Transverse colon (tissue), 4 donors: ENCODE measurements around the gene GPR152. TPM values are rescaled to one million over a fixed set of nuclear protein-coding genes. Genes with fewer than 3 reads are reported as not detected.

Experiments
- DNase-seq: peaks from one replicate; pipeline ENCODE4 v3.0.0-alpha.2; 2019
- H3K27ac ChIP-seq, 4 donors: fragments of 200-600 bp; sonication (generic); 2 replicates each; pipeline ENCODE4 v1.5.1; 2016 to 2018; ENCODE audit warnings: inconsistent platforms in 4 of 4
- H3K27me3 ChIP-seq: fragments of 200-600 bp; sonication (generic); 2 replicates; pipeline ENCODE4 v1.5.1; 2017; ENCODE audit warnings: inconsistent platforms
- H3K36me3 ChIP-seq, 4 donors: fragments of 200-600 bp; sonication (generic); 2 replicates each; pipeline ENCODE4 v1.5.1; 2017 to 2019; ENCODE audit warnings: inconsistent platforms in 4 of 4
- H3K4me1 ChIP-seq, 4 donors: fragments of 200-600 bp; sonication (generic); 2 replicates each; pipeline ENCODE4 v1.5.1; 2017 to 2020; ENCODE audit warnings: inconsistent platforms in 4 of 4
- H3K4me3 ChIP-seq, 4 donors: fragments of 200-600 bp; sonication (generic); 1 replicate in 1 of 4; 2 replicates in 3 of 4; pipeline versions ENCODE4 v1.5.1 to v1.6.1; 2017 to 2019; ENCODE audit warnings: inconsistent platforms in 4 of 4
- H3K9me3 ChIP-seq, 2 donors: fragments of 200-600 bp; sonication (generic); 2 replicates each; pipeline ENCODE4 v1.5.1; 2017 to 2019; ENCODE audit warnings: inconsistent platforms in 2 of 2
- EP300 ChIP-seq: sonication (generic); formaldehyde crosslinking; IDR thresholded peaks from one replicate; pipeline ENCODE4 v1.6.1; 2017; ENCODE audit warnings: antibody characterized with exemption, low read depth
- POLR2A ChIP-seq: fragments of 450-650 bp; IDR thresholded peaks from one replicate; pipeline ENCODE4 v1.6.1; 2016; ENCODE audit warnings: antibody characterized with exemption, mild to moderate bottlenecking, moderate library complexity
- POLR2AphosphoS5 ChIP-seq, 3 donors: sonication (generic); formaldehyde crosslinking; IDR thresholded peaks; one replicate each; pipeline ENCODE4 v1.6.1; 2016; ENCODE audit warnings: antibody characterized with exemption in 3 of 3
- WGBS, 2 donors: methylation state at CpG; one replicate each; pipeline ENCODE4 v1.1.5; 2018; ENCODE audit warnings: low coverage in 1 of 2; 5-methylcytosine and 5-hydroxymethylcytosine counted together
- in situ Hi-C, 4 donors: fragments of 200-750 bp; cut with MboI; loops; one replicate each; pipeline versions ENCODE4 v1.15.0 to v1.15.1; 2017; ENCODE audit warnings: low sequenced_read_pairs in 3 of 4, low pct_ligation_motif_present in 1 of 4, low pct_unique_long_range_greater_than_20kb in 1 of 4
- intact Hi-C: fragments of 100-400 bp; cut with DNase I; formaldehyde crosslinking; loops from one replicate; pipeline ENCODE4 v1.15.1; 2023; ENCODE audit warnings: low total_unique reads
- total RNA-seq, 4 donors: library from RNA; depleted of rRNA; stranded (reverse); fragments of >200 nt; gene quantifications; one replicate each; pipeline ENCODE4 v1.1.0, GENCODE V29; 2016
- TF ChIP-seq, protein P1 (sequence below), 5 experiments: fragments of 200-600 bp in 3 of 5; fragments of 450-650 bp in 2 of 5; sonication (generic) in 3 of 5; IDR thresholded peaks; 1 replicate in 2 of 5; 2 replicates in 3 of 5; pipeline ENCODE4 v1.5.1; 2016 to 2017; ENCODE audit warnings: antibody characterized with exemption in 5 of 5, inconsistent platforms in 3 of 5, mild to moderate bottlenecking in 2 of 5, moderate library complexity in 1 of 5

The GPR152 gene
- total RNA-seq, 4 donors from 2014 or later: not detected

DNA sequence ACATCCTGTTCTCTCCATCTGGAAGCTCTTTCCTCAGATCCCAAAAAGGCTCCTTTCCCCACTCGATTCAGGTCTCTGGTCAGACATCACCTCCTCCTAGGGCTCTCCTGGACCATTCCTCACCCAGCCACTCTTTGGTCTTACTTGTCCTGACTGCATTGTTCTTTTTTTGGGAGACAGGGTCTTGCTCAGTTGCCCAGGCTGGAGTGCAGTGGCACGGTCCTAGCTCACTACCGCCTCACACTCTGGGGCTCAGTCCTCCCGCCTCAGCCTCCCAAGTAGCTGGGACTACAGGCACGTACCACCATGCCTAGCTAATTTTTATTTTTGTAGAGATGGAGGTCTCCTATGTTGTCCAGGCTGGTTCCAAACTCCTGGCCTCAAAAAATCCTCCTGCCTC lies 7.0 kb downstream of the GPR152 start:
- in situ Hi-C loops: no loop called here
- TF ChIP-seq EP300: no peak
- TF ChIP-seq POLR2AphosphoS5 (IDR thresholded peaks at IDR 0.05): no peak
- TF ChIP-seq, protein P1, sequence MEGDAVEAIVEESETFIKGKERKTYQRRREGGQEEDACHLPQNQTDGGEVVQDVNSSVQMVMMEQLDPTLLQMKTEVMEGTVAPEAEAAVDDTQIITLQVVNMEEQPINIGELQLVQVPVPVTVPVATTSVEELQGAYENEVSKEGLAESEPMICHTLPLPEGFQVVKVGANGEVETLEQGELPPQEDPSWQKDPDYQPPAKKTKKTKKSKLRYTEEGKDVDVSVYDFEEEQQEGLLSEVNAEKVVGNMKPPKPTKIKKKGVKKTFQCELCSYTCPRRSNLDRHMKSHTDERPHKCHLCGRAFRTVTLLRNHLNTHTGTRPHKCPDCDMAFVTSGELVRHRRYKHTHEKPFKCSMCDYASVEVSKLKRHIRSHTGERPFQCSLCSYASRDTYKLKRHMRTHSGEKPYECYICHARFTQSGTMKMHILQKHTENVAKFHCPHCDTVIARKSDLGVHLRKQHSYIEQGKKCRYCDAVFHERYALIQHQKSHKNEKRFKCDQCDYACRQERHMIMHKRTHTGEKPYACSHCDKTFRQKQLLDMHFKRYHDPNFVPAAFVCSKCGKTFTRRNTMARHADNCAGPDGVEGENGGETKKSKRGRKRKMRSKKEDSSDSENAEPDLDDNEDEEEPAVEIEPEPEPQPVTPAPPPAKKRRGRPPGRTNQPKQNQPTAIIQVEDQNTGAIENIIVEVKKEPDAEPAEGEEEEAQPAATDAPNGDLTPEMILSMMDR (IDR thresholded peaks at IDR 0.05): no peak
- no peak for TF ChIP-seq POLR2A
- Histone ChIP-seq H3K9me3 (no peaks in the 10 kb centered on the region), H3K27ac (no peak overlapping the region), H3K4me3 (no peak overlapping the region), H3K27me3 (no peaks in the 10 kb centered on the region), H3K4me1 (peaks cover 8 to 37% (median 22%) of the 10 kb centered on the region in 4 donors), H3K36me3 (no peaks in the 10 kb centered on the region)
- 82 to 90% methylated on average over 2 to 5 of the region's 5 CpGs for WGBS, 2 donors
- DNase-seq: no peak
- intact Hi-C loops: no loop called here

DNA sequence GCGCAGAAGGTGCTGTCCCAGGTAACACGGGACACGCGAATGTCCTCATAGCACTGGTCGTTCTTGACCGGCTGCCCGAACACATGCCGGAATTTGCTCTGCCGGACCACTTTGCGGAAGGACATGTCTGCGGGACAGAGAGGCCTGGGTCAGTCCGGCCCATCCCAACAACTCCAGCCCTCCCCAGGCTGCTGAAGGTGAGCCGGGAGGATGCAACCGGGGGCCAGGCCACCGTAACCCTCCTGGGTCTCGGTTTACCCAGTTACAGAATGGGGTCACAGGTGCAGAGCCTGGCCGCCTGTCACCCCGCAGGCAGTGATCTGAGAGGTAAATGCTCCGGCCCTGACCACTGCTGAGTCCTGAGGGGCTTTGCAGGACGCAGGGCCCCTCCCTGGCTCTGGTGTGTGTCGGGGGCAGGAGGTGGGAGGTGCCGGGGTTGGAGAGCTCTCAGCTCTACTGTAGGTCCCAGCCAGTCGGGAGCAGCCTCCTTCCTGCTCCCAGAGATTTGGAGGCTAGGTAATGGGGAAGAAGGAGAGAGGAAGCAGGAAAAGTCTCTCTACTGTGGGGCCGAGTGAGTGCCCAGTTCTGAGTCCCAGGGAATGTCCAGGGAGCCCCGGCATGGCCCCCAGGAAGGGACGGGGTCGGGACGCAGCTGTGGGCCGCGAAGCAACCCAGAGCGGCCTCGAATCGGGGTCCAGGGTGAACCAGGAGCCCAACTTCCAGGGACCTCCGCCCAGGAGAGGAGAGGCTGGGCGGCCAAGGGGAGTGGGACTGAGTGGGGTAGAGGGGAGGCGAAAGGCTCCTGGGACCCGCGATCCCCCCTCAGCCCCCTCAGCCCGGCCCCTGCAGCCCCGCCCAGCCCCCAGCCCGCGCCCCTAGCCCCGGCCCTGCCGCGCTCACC lies 9.8 kb downstream of the GPR152 start:
- H3K9me3 ChIP-seq: no peaks in the 10 kb centered on the region
- no peaks in the 10 kb centered on the region for H3K27me3 ChIP-seq
- peak overlapping the region; percentile 94 to 99 (median 97) for H3K27ac ChIP-seq
- H3K36me3 ChIP-seq: no peaks in the 10 kb centered on the region
- no peak for TF ChIP-seq EP300
- TF ChIP-seq, protein P1 (IDR thresholded peaks at IDR 0.05): no peak
- TF ChIP-seq POLR2A: no peak
- TF ChIP-seq POLR2AphosphoS5 (IDR thresholded peaks at IDR 0.05): no peak
- peaks cover 8 to 50% (median 26%) of the 10 kb centered on the region in 4 donors for H3K4me1 ChIP-seq
- in situ Hi-C loops: no loop called here
- intact Hi-C loops: no loop called here
- 44% methylated on average over 34 of the region's 45 CpGs; no CpG with 5 or more reads in 1 of the 2 donors for WGBS, 2 donors
- DNase-seq: no peak
- H3K4me3 ChIP-seq: peak overlapping the region; percentile 87 to 96 (median 92)

DNA sequence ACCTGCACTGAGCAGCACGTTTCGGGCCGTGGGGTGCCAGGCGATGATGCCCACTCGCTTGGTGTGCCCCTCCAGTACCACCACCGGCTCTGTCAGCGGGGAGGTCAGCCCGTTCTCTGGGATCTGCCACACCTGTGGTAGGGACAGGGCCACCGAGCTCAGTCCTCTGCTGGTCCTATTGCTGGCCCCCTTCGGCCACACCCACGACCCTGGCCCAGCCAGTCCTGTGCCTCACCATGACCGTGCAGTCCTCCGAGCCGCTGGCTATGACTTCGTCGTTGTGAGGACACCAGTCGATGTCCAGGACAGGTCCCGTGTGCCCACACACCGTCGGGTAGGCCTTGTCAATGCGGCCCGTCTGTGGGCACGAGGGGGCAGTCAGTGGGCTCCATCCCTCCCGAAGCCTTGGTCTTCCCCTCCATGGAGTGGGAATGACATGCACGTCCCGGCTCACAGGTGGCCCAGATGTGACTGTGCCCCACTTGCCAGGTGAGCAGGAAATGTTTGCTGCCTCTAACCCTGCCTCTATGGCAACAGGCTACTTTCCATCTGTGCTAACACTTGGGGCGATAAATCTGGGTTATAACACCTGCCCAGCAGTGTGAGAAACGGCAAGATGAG lies 10.7 kb downstream of the GPR152 start:
- H3K4me1 ChIP-seq: peaks cover 8 to 50% (median 26%) of the 10 kb centered on the region in 4 donors
- H3K27ac ChIP-seq: peak overlapping the region; percentile 94 to 99 (median 97)
- 79% methylated on average over 22 of the region's 28 CpGs; no CpG with 5 or more reads in 1 of the 2 donors for WGBS, 2 donors
- TF ChIP-seq POLR2AphosphoS5 (IDR thresholded peaks at IDR 0.05): no peak
- TF ChIP-seq, protein P1 (IDR thresholded peaks at IDR 0.05): no peak
- no peak for TF ChIP-seq POLR2A
- TF ChIP-seq EP300: no peak
- in situ Hi-C loops (no loop called here), intact Hi-C loops (no loop called here)
- H3K4me3 ChIP-seq: peak overlapping the region in 1 of 4 donors; percentile 93
- no peaks in the 10 kb centered on the region for H3K27me3 ChIP-seq
- H3K36me3 ChIP-seq: no peaks in the 10 kb centered on the region
- no peaks in the 10 kb centered on the region for H3K9me3 ChIP-seq
- no peak for DNase-seq

DNA sequence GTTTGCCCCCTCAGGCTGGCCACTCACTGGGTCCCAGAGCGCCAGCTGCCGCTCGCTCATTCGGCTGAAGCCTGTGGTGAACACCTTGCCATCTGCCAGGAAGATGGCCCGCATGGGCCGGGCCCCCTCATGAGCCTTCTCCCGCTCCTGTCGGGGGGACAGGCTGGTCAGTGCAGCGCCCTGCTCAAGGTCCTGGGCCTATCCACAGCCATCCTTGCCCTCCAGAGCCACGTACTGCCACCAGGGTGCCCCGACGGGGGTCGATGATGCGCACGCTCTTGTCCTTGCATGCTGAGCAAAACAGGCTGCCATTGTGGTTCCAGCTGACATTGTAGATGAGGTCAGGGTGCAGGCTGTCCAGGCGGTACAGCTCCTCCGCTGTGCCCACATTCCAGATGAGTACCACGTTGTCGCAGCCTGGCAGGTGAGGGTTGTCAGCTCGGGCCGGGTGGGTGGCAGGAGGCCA lies 11.4 kb downstream of the GPR152 start:
- no peaks in the 10 kb centered on the region for H3K36me3 ChIP-seq
- no peaks in the 10 kb centered on the region for H3K27me3 ChIP-seq
- no peaks in the 10 kb centered on the region for H3K9me3 ChIP-seq
- H3K4me1 ChIP-seq: peaks cover 8 to 53% (median 30%) of the 10 kb centered on the region in 4 donors
- no peak for TF ChIP-seq EP300
- TF ChIP-seq, protein P1 (IDR thresholded peaks at IDR 0.05): no peak
- no peak for TF ChIP-seq POLR2A
- no peak for TF ChIP-seq POLR2AphosphoS5 (IDR thresholded peaks at IDR 0.05)
- no peak for DNase-seq
- peak overlapping the region in 1 of 4 donors; percentile 83 for H3K27ac ChIP-seq
- 86% methylated on average over 15 of the region's 21 CpGs; no CpG with 5 or more reads in 1 of the 2 donors for WGBS, 2 donors
- intact Hi-C loops: no loop called here
- in situ Hi-C loops: no loop called here
- H3K4me3 ChIP-seq: no peak overlapping the region
